HCT116 (cell line): ENCODE results near the gene FLNB. TPM values are rescaled to one million over a fixed set of nuclear protein-coding genes. Genes with fewer than 3 reads are reported as not detected.

ENCODE experiments used
- ATAC-seq: fragments of 200-7000 bp; cut with Tn5 transposase; 2 replicates; pipeline ENCODE4 v1.9.1; 2020; ENCODE audit warnings: mild to moderate bottlenecking, moderate library complexity
- BruUV-seq: library from RNA; stranded (reverse); fragments of 400-500 nt; replicated peaks from 2 replicates; lab custom pipeline; 2021; lab: Mats Ljungman, UMichigan
- CTCF ChIA-PET: fragments of 300-600 bp; sonication (Branson Sonifier 250); formaldehyde crosslinking; loops from one replicate; lab custom pipeline; 2021; ENCODE audit warnings: antibody characterized with exemption; lab: Charles Lee
- POLR2A ChIA-PET: fragments of 300-600, 350-600 bp; sonication (Branson Sonifier 250); formaldehyde crosslinking; loops from one replicate; lab custom pipeline; 2021; ENCODE audit warnings: antibody characterized with exemption; lab: Charles Lee
- RAD21 ChIA-PET, 2 experiments: fragments of 300-600 bp; sonication (Branson Sonifier 250); formaldehyde crosslinking; loops; one replicate each; lab custom pipeline; 2023; ENCODE audit warnings: low total read pairs in 2 of 2; ENCODE audit not compliant: uncharacterized antibody in 2 of 2, unreplicated experiment in 2 of 2, low non-redundant PET in 1 of 2; lab: Charles Lee
- DNase-seq: peaks from one replicate; pipeline ENCODE4 v3.0.0-alpha.2; 2010; ENCODE audit warnings: low read depth, low spot score
- H2AFZ ChIP-seq: fragments of 200-600 bp; shearing (Covaris generic), sonication (generic); 2 replicates; pipeline ENCODE4 v1.6.1; 2017; ENCODE audit warnings: low read depth, mixed run types, mixed read lengths, antibody characterized with exemption, low read length; ENCODE audit not compliant: poor library complexity, severe bottlenecking
- H3K27ac ChIP-seq: 2 replicates; pipeline ENCODE4 v1.5.1; 2012; ENCODE audit warnings: low read depth, low read length
- H3K27me3 ChIP-seq: fragments of 200-600 bp; sonication (generic); 2 replicates; pipeline ENCODE4 v1.6.1; 2016; ENCODE audit warnings: mixed run types, low read length, mixed read lengths; ENCODE audit not compliant: insufficient read depth
- H3K36me3 ChIP-seq, 2 experiments: fragments of 200-500 bp in 1 of 2; fragments of 200-600 bp in 1 of 2; sonication (Bioruptor generic) in 1 of 2; sonication (generic) in 1 of 2; 2 replicates each; pipeline versions ENCODE4 v1.5.1 to v1.6.1; 2014 to 2016; ENCODE audit warnings: low read length in 2 of 2, inconsistent platforms in 1 of 2, mixed read lengths in 1 of 2, mixed run types in 1 of 2; ENCODE audit not compliant: insufficient read depth in 2 of 2, control insufficient read depth in 1 of 2
- H3K4me1 ChIP-seq, 2 experiments: fragments of 200-600 bp in 1 of 2; sonication (generic) in 1 of 2; 2 replicates each; pipeline versions ENCODE4 v1.5.1 to v1.6.1; 2012 to 2017; ENCODE audit warnings: low read length in 2 of 2, inconsistent platforms in 1 of 2, mild to moderate bottlenecking in 1 of 2, mixed read lengths in 1 of 2, mixed run types in 1 of 2, moderate library complexity in 1 of 2; ENCODE audit not compliant: insufficient read depth in 2 of 2, control insufficient read depth in 1 of 2
- H3K4me2 ChIP-seq: fragments of 200-600 bp; sonication (generic); 2 replicates; pipeline ENCODE4 v1.6.1; 2017; ENCODE audit warnings: mixed run types, low read length, mixed read lengths
- H3K4me3 ChIP-seq, 2 experiments: fragments of 200-600 bp in 1 of 2; sonication (generic) in 1 of 2; replicated peaks in 1 of 2; 2 replicates each; pipeline ENCODE4 v1.5.1; 2011 to 2016; ENCODE audit warnings: low read length in 2 of 2, control low read depth in 1 of 2, low read depth in 1 of 2, mild to moderate bottlenecking in 1 of 2, mixed read lengths in 1 of 2, mixed run types in 1 of 2
- H3K79me2 ChIP-seq: fragments of 200-600 bp; sonication (generic); 2 replicates; pipeline ENCODE4 v1.6.1; 2017; ENCODE audit warnings: mild to moderate bottlenecking, mixed run types, low read length, moderate library complexity, mixed read lengths; ENCODE audit not compliant: insufficient read depth
- H3K9ac ChIP-seq: fragments of 200-600 bp; sonication (generic); 2 replicates; pipeline ENCODE4 v1.6.1; 2016; ENCODE audit warnings: low read length, mixed read lengths
- H3K9me2 ChIP-seq: fragments of 200-600 bp; sonication (generic), shearing (Covaris generic); 2 replicates; pipeline ENCODE4 v1.6.1; 2017; ENCODE audit warnings: mixed run types, mild to moderate bottlenecking, moderate library complexity; ENCODE audit not compliant: insufficient read depth
- H3K9me3 ChIP-seq, 2 experiments: fragments of 200-500 bp in 1 of 2; fragments of 200-600 bp in 1 of 2; sonication (Bioruptor generic) in 1 of 2; sonication (generic) in 1 of 2; 2 replicates each; pipeline ENCODE4 v1.6.1; 2014 to 2017; ENCODE audit warnings: low read length in 2 of 2, mixed read lengths in 2 of 2, inconsistent platforms in 1 of 2, low read depth in 1 of 2, mild to moderate bottlenecking in 1 of 2, mixed run types in 1 of 2, moderate library complexity in 1 of 2; ENCODE audit not compliant: control insufficient read depth in 1 of 2, insufficient read depth in 1 of 2
- H4K20me1 ChIP-seq: fragments of 200-600 bp; sonication (generic), shearing (Covaris generic); 2 replicates; pipeline ENCODE4 v1.6.1; 2017; ENCODE audit warnings: mixed run types, mild to moderate bottlenecking, moderate library complexity; ENCODE audit not compliant: insufficient read depth
- EGR1 ChIP-seq: IDR thresholded peaks from 2 replicates; pipeline ENCODE4 v1.6.1; 2012; ENCODE audit warnings: low read depth
- EZH2 ChIP-seq: fragments of 200-600 bp; sonication (generic); IDR thresholded peaks from 2 replicates; pipeline ENCODE4 v1.6.1; 2017; ENCODE audit warnings: antibody characterized with exemption, mixed run types
- EZH2phosphoT487 ChIP-seq: fragments of 200-600 bp; IDR thresholded peaks from 2 replicates; pipeline ENCODE4 v1.6.1; 2018; ENCODE audit warnings: antibody characterized with exemption, borderline replicate concordance
- FOSL1 ChIP-seq: IDR thresholded peaks from 2 replicates; pipeline ENCODE4 v1.6.1; 2012; ENCODE audit warnings: low read depth
- POLR2AphosphoS5 ChIP-seq: IDR thresholded peaks from 2 replicates; pipeline ENCODE4 v1.6.1; 2011; ENCODE audit warnings: mild to moderate bottlenecking, low read depth, low read length, moderate library complexity
- RAD21 ChIP-seq: IDR thresholded peaks from 2 replicates; pipeline ENCODE4 v1.6.1; 2012; ENCODE audit warnings: low read depth, mild to moderate bottlenecking
- SP1 ChIP-seq: IDR thresholded peaks from 2 replicates; pipeline ENCODE4 v1.6.1; 2012; ENCODE audit warnings: low read depth
- TCF7L2 ChIP-seq: IDR thresholded peaks from 2 replicates; pipeline ENCODE4 v1.7.0; 2011; ENCODE audit warnings: borderline replicate concordance, inconsistent platforms; ENCODE audit not compliant: insufficient read depth, insufficient read length; ENCODE audit errors: extremely low read depth
- YY1 ChIP-seq: IDR thresholded peaks from 2 replicates; pipeline ENCODE4 v1.6.1; 2011; ENCODE audit warnings: low read length, low read depth, moderate library complexity, mild to moderate bottlenecking; ENCODE audit not compliant: insufficient replicate concordance; ENCODE audit errors: extremely low read depth
- ZFX ChIP-seq: fragments of 450-650 bp; IDR thresholded peaks from 2 replicates; pipeline ENCODE4 v1.6.1; 2017
- intact Hi-C: fragments of 100-400 bp; cut with micrococcal nuclease; formaldehyde crosslinking; loops from 2 replicates; pipeline ENCODE4 v1.10.0; 2022
- total RNA-seq: library from RNA; stranded (reverse); gene quantifications from one replicate; pipeline ENCODE4 v1.2.1, GENCODE V29; 2021; ENCODE audit not compliant: unreplicated experiment
- TF ChIP-seq, protein P1 (sequence below): IDR thresholded peaks from 2 replicates; pipeline ENCODE4 v1.6.1; 2011; ENCODE audit warnings: mild to moderate bottlenecking, low read length, moderate library complexity; ENCODE audit not compliant: insufficient replicate concordance; ENCODE audit errors: extremely low read depth
- TF ChIP-seq, protein P2 (sequence below): IDR thresholded peaks from 2 replicates; pipeline ENCODE4 v1.6.1; 2012; ENCODE audit warnings: low read depth

FLNB gene
- total RNA-seq, 1 experiment from 2014 or later, result 116 TPM

DNA sequence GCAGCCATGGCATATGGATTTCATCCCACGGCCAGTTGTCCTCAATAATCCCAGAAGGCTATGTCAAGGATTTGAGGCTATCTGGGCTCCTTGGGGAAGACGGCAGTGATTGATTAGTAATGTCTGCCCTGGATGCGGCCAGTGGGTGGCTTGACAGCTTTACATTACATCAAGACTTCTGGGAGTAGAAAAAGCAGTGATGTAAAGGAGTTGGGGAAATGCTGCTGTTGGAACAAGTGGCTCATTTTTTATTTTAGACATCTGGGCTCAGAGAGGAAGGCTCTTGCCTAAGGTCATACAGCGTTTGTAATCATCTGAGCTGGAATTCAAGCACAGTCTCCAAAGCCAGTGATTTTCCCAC lies 94.1 kb downstream of the FLNB start:
- H3K27me3 ChIP-seq, result no peaks in the 10 kb centered on the region
- CTCF ChIA-PET, result no interaction called here
- H4K20me1 ChIP-seq, result no peaks in the 10 kb centered on the region
- H3K9ac ChIP-seq, result no peak overlapping the region
- RAD21 ChIA-PET, result interaction anchor here in 1 of 2 experiments (0.7 kb wide), 1 partner anchor 81 kb away, joined by 4 read pairs; no protein-coding TSS in a partner anchor
- H3K4me1 ChIP-seq, result no peaks in the 10 kb centered on the region
- no TSS peak for BruUV-seq
- TF ChIP-seq EZH2 (no peak), EZH2phosphoT487 (no peak), EGR1 (no peak), ZFX (no peak), POLR2AphosphoS5 (no peak), RAD21 (no peak), YY1 (no peak), TCF7L2 (no peak), SP1 (no peak), FOSL1 (no peak)
- TF ChIP-seq, protein P1, sequence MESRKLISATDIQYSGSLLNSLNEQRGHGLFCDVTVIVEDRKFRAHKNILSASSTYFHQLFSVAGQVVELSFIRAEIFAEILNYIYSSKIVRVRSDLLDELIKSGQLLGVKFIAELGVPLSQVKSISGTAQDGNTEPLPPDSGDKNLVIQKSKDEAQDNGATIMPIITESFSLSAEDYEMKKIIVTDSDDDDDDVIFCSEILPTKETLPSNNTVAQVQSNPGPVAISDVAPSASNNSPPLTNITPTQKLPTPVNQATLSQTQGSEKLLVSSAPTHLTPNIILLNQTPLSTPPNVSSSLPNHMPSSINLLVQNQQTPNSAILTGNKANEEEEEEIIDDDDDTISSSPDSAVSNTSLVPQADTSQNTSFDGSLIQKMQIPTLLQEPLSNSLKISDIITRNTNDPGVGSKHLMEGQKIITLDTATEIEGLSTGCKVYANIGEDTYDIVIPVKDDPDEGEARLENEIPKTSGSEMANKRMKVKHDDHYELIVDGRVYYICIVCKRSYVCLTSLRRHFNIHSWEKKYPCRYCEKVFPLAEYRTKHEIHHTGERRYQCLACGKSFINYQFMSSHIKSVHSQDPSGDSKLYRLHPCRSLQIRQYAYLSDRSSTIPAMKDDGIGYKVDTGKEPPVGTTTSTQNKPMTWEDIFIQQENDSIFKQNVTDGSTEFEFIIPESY, result no peak
- TF ChIP-seq, protein P2, sequence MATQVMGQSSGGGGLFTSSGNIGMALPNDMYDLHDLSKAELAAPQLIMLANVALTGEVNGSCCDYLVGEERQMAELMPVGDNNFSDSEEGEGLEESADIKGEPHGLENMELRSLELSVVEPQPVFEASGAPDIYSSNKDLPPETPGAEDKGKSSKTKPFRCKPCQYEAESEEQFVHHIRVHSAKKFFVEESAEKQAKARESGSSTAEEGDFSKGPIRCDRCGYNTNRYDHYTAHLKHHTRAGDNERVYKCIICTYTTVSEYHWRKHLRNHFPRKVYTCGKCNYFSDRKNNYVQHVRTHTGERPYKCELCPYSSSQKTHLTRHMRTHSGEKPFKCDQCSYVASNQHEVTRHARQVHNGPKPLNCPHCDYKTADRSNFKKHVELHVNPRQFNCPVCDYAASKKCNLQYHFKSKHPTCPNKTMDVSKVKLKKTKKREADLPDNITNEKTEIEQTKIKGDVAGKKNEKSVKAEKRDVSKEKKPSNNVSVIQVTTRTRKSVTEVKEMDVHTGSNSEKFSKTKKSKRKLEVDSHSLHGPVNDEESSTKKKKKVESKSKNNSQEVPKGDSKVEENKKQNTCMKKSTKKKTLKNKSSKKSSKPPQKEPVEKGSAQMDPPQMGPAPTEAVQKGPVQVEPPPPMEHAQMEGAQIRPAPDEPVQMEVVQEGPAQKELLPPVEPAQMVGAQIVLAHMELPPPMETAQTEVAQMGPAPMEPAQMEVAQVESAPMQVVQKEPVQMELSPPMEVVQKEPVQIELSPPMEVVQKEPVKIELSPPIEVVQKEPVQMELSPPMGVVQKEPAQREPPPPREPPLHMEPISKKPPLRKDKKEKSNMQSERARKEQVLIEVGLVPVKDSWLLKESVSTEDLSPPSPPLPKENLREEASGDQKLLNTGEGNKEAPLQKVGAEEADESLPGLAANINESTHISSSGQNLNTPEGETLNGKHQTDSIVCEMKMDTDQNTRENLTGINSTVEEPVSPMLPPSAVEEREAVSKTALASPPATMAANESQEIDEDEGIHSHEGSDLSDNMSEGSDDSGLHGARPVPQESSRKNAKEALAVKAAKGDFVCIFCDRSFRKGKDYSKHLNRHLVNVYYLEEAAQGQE, result no peak
- TF ChIP-seq, all 23 proteins: peak for 0
- H3K9me2 ChIP-seq, result no peaks in the 10 kb centered on the region
- H3K36me3 ChIP-seq, result peaks cover 12 to 32% of the 10 kb centered on the region in 2 experiments; a peak in 3 of 4 replicates
- ATAC-seq, result no peak
- no peak overlapping the region for H3K4me3 ChIP-seq
- no peak overlapping the region for H2AFZ ChIP-seq
- no peaks in the 10 kb centered on the region for H3K9me3 ChIP-seq
- H3K4me2 ChIP-seq, result no peak overlapping the region
- no peaks in the 10 kb centered on the region for H3K79me2 ChIP-seq
- H3K27ac ChIP-seq, result no peak overlapping the region
- intact Hi-C loops, result no loop called here
- POLR2A ChIA-PET, result no interaction called here
- no peak for DNase-seq
